Activated CD4-positive, alpha-beta memory T cell treated with anti-CD3 and anti-CD28 coated beads, Interleukin-2, amount 10 ng/mL, durations not matched to agents 7 days and 5 days (primary cell): Measurements from ENCODE around the gene CCDC192. TPM values are rescaled to one million over a fixed set of nuclear protein-coding genes. Genes with fewer than 3 reads are reported as not detected.

Source experiments
- CTCF ChIA-PET: fragments of 350-600 bp; sonication (Branson Sonifier 250); formaldehyde crosslinking; loops from one replicate; lab custom pipeline; 2021; ENCODE audit warnings: antibody characterized with exemption, inconsistent platforms; lab: Charles Lee
- POLR2A ChIA-PET: fragments of 350-600 bp; sonication (Branson Sonifier 250); formaldehyde crosslinking; loops from one replicate; lab custom pipeline; 2021; ENCODE audit warnings: antibody characterized with exemption; lab: Charles Lee
- DNase-seq: peaks from one replicate; pipeline ENCODE4 v3.0.0-alpha.2; 2020
- H3K27ac Mint-ChIP-seq: one replicate; pipeline ENCODE4 v1.8.0; 2021; ENCODE audit warnings: mild to moderate bottlenecking, mixed read lengths
- H3K27me3 Mint-ChIP-seq: one replicate; pipeline ENCODE4 v1.8.0; 2021; ENCODE audit warnings: mixed read lengths
- H3K36me3 Mint-ChIP-seq: one replicate; pipeline ENCODE4 v1.8.0; 2021; ENCODE audit warnings: low read depth, mixed read lengths
- H3K4me1 Mint-ChIP-seq: one replicate; pipeline ENCODE4 v1.8.0; 2021; ENCODE audit warnings: mixed read lengths
- H3K4me3 Mint-ChIP-seq: one replicate; pipeline ENCODE4 v1.8.0; 2021; ENCODE audit warnings: mild to moderate bottlenecking, mixed read lengths
- H3K9me3 Mint-ChIP-seq: one replicate; pipeline ENCODE4 v1.8.0; 2021; ENCODE audit warnings: mixed read lengths
- total RNA-seq, 2 experiments: library from RNA; stranded (reverse); gene quantifications; one replicate each; pipeline ENCODE4 v1.2.3, GENCODE V29; 2021

CCDC192 gene
- total RNA-seq, 2 experiments from 2014 or later: not detected

DNA sequence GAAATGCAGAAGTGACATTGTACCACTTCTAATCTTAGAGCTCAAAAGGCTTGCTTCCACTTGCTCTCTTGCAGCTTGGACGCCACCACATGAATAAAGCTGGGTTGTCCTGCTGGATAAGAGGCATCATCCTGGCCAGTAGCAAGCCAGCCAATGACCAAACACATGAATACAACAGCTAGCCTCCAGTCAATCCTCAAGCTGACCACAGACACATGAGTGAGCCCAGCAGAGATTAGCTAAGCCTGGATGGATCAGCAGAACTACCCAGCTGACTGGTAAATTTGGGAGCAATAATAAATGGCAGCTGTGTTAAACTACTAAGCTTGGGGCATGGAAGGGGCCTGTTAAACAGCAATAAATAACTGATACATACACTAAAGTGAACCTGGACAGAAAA, 259.3 kb downstream of the CCDC192 start:
- H3K27me3 Mint-ChIP-seq: no peaks in the 10 kb centered on the region
- H3K36me3 Mint-ChIP-seq: no peaks in the 10 kb centered on the region
- ChIA-PET POLR2A (no interaction called here), CTCF (no interaction called here)
- no peak overlapping the region for H3K4me3 Mint-ChIP-seq
- no peak overlapping the region for H3K27ac Mint-ChIP-seq
- H3K9me3 Mint-ChIP-seq: no peaks in the 10 kb centered on the region
- no peaks in the 10 kb centered on the region for H3K4me1 Mint-ChIP-seq
- DNase-seq: no peak

DNA sequence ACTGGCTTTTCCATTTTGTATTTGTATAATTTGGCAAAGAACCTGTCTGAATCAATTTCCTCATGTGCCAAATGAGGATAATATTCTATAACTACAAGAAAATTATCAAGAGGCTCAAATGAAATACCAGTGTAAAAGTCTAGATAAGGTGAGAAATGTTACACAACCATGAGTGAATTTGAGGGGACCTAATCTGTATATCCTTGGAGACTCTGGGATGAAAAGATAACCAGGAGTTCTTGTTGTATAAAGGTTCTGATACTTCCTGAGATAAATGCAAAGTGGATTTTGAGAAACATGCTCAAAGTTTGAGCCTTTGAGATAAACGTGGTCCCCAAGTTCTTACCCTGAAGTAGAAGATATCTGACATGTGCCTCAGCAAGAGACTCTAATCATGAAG, 260.0 kb downstream of the CCDC192 start:
- Mint-ChIP-seq H3K4me3 (no peak overlapping the region), H3K27ac (no peak overlapping the region), H3K9me3 (no peaks in the 10 kb centered on the region), H3K4me1 (no peaks in the 10 kb centered on the region), H3K27me3 (no peaks in the 10 kb centered on the region), H3K36me3 (no peaks in the 10 kb centered on the region)
- POLR2A ChIA-PET: no interaction called here
- CTCF ChIA-PET: no interaction called here
- no peak for DNase-seq

DNA sequence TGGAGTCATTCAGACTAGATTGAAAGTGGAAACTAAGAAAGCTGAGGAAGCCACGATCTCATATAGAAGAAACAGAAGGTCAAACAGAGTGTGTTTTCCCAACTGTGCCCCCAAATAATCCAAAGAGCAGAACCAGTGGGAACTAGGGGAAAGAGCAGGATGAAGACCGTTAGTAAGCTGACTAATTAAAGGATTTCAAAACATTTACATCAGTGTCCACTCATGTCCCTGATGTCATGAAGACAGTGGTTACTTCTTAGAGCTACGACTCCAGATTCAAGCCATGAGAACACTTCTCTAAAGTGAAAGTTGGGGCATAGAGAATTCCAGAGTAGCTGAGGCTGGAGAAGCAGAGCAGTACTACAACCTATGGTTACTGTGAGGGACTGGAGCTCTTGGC, 260.7 kb downstream of the CCDC192 start:
- Mint-ChIP-seq H3K4me3 (no peak overlapping the region), H3K9me3 (no peaks in the 10 kb centered on the region), H3K4me1 (no peaks in the 10 kb centered on the region), H3K27me3 (no peaks in the 10 kb centered on the region), H3K27ac (no peak overlapping the region), H3K36me3 (no peaks in the 10 kb centered on the region)
- CTCF ChIA-PET: no interaction called here
- POLR2A ChIA-PET: no interaction called here
- no peak for DNase-seq

DNA sequence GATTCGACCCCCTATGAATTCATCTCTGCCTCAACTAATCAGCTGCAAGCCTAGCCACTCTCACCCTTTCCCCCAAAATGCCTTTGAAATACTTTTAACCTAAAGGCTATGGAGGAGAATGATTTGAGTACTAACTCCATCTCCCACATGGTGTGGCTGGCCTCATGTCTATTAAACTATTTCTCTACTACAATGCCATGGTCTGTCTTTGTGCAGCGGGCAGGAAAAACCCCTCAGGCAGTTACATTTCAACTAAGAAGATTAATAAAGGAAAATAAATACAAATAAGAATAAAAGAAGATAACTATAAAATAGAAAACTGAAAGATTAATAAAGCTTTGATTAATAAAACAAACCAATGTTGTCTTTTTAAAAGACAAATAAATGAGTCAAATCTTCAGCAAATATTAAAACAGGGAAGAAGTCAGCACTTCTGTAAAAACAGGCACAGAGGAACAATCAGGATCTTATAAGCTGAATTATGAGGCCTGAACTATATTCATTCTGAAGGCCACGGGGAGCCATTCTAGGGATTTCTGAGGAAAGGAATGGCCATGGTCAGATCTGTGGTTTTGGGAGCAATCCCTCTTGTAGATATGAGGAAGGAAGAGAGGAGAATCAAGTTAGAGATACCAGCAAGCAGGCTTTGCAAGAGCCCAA, 264.3 kb downstream of the CCDC192 start:
- Mint-ChIP-seq H3K4me3 (no peak overlapping the region), H3K27me3 (no peaks in the 10 kb centered on the region), H3K4me1 (no peaks in the 10 kb centered on the region), H3K27ac (no peak overlapping the region), H3K36me3 (no peaks in the 10 kb centered on the region), H3K9me3 (no peaks in the 10 kb centered on the region)
- ChIA-PET POLR2A (no interaction called here), CTCF (no interaction called here)
- no peak for DNase-seq

DNA sequence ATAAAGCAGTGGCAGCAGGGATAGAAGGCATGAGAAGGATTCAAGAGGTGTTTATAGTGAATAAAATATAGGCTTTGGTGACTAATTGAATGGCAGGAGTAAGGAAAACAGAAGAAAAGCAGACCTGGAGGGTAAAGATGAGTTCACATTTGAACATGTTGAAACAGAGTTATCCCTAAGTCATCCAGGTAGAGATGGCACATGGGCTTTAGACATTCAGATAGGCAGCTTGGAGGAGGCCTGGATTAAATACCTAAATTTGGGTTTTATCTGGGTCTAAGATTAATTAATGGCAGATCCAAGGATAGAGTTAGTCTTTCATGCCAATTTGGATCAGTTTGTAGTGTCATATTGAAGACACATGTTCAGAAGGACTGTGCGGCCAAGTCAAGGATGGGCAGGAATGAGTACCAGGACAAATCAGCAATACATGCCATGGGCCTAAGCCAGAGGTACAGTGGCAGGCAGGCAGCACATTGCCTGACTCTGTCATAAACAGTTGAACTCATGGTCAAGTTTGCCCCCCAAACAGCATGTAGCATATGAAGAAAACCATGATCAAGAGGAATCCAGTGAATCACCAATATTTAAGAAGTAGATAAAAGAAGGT, 264.9 kb downstream of the CCDC192 start:
- Mint-ChIP-seq H3K9me3 (no peaks in the 10 kb centered on the region), H3K36me3 (no peaks in the 10 kb centered on the region), H3K27ac (no peak overlapping the region), H3K27me3 (no peaks in the 10 kb centered on the region), H3K4me1 (no peaks in the 10 kb centered on the region), H3K4me3 (no peak overlapping the region)
- ChIA-PET CTCF (no interaction called here), POLR2A (no interaction called here)
- DNase-seq: no peak

DNA sequence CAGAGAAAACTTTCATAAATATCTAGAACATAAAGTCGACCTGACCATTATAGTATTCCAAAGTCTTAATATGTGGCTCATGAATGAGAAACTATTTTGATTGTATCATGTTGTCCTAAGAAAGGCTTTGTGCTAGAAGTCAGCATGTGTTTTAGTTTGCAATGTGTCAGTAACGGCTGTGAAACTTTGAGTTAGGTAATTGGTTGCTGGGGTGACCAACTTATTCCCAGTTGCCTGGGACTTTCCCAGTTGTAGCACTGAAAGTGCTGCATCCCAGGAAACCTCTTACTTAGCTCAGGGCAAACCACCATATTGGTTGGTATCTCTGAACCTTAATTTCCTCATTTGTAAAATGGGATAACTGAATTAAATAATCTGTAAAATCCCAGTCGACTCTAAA, 265.8 kb downstream of the CCDC192 start:
- H3K9me3 Mint-ChIP-seq: no peaks in the 10 kb centered on the region
- no peaks in the 10 kb centered on the region for H3K36me3 Mint-ChIP-seq
- no peak overlapping the region for H3K27ac Mint-ChIP-seq
- H3K27me3 Mint-ChIP-seq: no peaks in the 10 kb centered on the region
- no peaks in the 10 kb centered on the region for H3K4me1 Mint-ChIP-seq
- no peak overlapping the region for H3K4me3 Mint-ChIP-seq
- POLR2A ChIA-PET: no interaction called here
- DNase-seq: no peak
- CTCF ChIA-PET: no interaction called here

DNA sequence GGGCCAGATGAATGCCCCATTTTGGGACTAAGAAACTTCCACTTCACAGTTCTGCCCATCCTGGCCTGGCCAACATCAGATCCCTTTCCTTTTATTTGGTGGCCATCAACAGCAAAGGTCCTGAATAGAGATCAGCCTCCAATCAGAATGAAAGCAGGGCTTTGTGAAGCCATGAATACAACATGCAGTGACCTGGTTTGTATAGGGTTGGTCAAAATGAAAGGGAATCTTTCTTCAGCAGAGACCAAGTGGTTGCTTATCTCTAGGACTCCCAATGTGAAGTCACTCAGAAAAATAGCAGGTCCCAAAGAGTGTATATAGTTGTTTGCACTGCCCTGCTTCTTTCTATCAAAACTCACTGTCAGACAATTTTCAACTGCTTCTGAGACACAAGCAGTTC, 266.5 kb downstream of the CCDC192 start:
- ChIA-PET CTCF (no interaction called here), POLR2A (no interaction called here)
- H3K4me3 Mint-ChIP-seq: no peak overlapping the region
- no peaks in the 10 kb centered on the region for H3K9me3 Mint-ChIP-seq
- H3K27ac Mint-ChIP-seq: no peak overlapping the region
- no peaks in the 10 kb centered on the region for H3K36me3 Mint-ChIP-seq
- no peaks in the 10 kb centered on the region for H3K27me3 Mint-ChIP-seq
- no peaks in the 10 kb centered on the region for H3K4me1 Mint-ChIP-seq
- DNase-seq: no peak

DNA sequence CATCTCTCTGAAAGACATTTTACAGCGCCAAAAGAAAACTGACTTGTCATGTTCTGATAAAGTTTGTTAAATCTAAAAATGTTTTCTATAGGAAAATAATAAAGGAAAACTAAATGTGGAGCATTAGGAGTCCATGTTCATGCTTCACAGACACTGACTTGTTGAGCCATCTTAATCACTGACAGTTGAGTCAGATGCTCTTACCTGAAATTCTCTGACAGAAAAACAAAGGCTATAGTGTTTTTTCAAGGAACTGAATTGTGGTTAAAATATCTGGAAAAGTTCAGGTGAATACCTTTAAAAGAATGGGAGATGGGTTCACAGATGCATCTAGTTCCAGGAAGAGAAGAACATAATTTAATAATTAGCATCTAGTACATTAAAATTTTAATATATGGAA, 266.9 kb downstream of the CCDC192 start:
- Mint-ChIP-seq H3K27ac (no peak overlapping the region), H3K9me3 (no peaks in the 10 kb centered on the region), H3K36me3 (no peaks in the 10 kb centered on the region), H3K4me3 (no peak overlapping the region), H3K27me3 (no peaks in the 10 kb centered on the region), H3K4me1 (no peaks in the 10 kb centered on the region)
- ChIA-PET POLR2A (no interaction called here), CTCF (no interaction called here)
- DNase-seq: no peak

DNA sequence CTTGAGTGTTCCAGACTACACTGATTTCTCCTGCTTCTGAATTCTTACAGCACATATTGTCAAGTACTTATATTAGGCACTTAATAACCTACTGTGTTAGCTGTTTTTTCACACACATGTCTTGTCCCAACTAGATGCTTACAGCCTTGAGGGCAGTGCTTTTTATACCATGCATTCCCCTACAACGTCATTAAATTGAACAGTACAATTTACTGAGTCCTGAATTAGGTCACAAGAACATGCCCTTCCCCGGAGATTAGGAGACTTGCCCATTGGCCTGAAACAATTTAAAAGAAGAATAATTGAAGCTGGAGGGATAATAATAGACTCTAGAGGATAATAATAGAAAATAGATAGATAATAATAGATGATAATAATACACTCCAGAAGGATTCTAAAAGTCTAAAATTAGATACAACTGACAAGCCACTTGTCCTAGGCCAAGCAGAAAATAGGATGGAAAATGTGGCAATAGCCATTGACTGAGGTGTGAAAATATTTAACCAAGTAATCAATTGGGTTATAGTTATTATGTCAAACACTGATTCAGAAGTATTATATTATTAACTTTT, 267.7 kb downstream of the CCDC192 start:
- Mint-ChIP-seq H3K27ac (no peak overlapping the region), H3K9me3 (no peaks in the 10 kb centered on the region), H3K4me3 (no peak overlapping the region), H3K36me3 (no peaks in the 10 kb centered on the region), H3K4me1 (no peaks in the 10 kb centered on the region), H3K27me3 (no peaks in the 10 kb centered on the region)
- no peak for DNase-seq
- ChIA-PET POLR2A (no interaction called here), CTCF (no interaction called here)

DNA sequence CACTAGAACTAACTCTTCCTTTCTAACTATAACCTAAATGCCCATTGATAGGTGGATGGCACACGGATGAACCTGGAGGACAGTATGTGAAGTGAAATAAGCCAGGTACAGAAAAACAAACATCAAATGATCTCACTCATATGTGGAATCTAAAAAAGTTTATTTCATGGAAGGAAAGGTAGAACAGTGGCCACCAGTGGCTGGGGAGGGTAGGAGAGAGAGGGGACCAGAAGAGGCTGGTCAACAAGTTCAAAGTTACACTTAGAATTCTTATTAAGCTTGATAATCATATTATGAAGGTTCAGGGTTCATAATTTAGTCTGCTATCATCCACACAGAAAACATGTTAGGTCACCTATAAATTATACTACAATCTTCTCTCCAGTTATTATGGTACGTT, 272.8 kb downstream of the CCDC192 start:
- ChIA-PET POLR2A (no interaction called here), CTCF (no interaction called here)
- Mint-ChIP-seq H3K4me1 (no peaks in the 10 kb centered on the region), H3K4me3 (no peak overlapping the region), H3K9me3 (no peaks in the 10 kb centered on the region), H3K36me3 (no peaks in the 10 kb centered on the region), H3K27ac (no peak overlapping the region), H3K27me3 (no peaks in the 10 kb centered on the region)
- DNase-seq: no peak

DNA sequence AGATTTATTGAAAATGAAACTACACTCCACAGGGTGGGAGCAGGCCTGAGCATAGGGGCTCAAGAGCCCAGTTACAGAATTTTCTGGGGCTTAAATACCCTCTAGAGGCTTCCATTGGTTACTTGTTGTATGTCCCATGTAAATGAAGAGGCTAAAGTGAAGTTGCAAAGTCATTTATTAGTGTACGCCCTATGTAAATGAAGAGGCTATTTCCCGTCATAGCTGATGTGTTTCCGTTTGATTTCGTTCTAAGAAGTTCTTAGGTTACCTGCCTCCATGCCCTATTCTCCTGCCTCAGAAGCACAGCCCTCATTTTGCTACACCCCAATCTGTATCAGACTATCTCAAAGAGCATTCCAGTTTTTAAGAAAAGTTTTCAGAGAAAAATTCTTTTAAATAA, 273.3 kb downstream of the CCDC192 start:
- CTCF ChIA-PET: no interaction called here
- no peaks in the 10 kb centered on the region for H3K9me3 Mint-ChIP-seq
- POLR2A ChIA-PET: no interaction called here
- no peak overlapping the region for H3K4me3 Mint-ChIP-seq
- no peak for DNase-seq
- no peaks in the 10 kb centered on the region for H3K4me1 Mint-ChIP-seq
- H3K27ac Mint-ChIP-seq: no peak overlapping the region
- H3K27me3 Mint-ChIP-seq: no peaks in the 10 kb centered on the region
- no peaks in the 10 kb centered on the region for H3K36me3 Mint-ChIP-seq

DNA sequence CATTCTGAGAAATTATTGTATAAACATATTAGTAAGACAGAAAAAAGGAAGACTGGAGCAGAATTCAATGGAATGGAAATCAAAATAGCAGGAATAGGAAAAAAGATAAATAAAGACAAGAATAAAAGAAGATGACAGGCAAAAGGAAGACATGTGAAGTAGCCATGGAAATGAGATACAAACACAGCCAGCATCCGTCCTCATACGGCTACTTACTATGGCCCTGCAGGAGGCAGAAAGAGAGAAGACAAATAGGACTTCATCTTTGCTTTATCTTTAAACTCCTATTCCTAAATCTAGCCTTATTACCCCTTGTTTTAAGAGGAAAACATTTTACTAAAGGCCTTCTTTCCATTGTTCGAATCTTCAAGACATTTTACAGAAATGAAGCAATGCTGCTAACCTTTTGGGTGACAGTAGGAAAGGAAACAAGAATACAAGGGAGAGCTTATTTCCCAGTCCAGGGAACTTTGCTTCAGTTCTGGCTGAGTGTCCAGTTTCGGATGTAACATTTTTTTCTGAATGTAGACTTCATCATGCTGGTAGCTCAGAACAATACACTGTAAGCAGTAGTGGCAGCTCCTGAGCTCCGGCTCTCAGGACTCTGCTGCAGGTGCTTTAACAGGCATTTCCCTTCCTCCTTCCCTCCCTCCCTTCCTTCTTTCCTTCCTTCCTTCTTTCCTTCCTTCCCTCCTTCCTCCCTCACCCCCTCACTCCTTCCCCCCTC, 274.0 kb downstream of the CCDC192 start:
- POLR2A ChIA-PET: no interaction called here
- DNase-seq: no peak
- no peak overlapping the region for H3K4me3 Mint-ChIP-seq
- H3K4me1 Mint-ChIP-seq: no peaks in the 10 kb centered on the region
- H3K27ac Mint-ChIP-seq: no peak overlapping the region
- H3K36me3 Mint-ChIP-seq: no peaks in the 10 kb centered on the region
- CTCF ChIA-PET: no interaction called here
- H3K27me3 Mint-ChIP-seq: no peaks in the 10 kb centered on the region
- no peaks in the 10 kb centered on the region for H3K9me3 Mint-ChIP-seq

DNA sequence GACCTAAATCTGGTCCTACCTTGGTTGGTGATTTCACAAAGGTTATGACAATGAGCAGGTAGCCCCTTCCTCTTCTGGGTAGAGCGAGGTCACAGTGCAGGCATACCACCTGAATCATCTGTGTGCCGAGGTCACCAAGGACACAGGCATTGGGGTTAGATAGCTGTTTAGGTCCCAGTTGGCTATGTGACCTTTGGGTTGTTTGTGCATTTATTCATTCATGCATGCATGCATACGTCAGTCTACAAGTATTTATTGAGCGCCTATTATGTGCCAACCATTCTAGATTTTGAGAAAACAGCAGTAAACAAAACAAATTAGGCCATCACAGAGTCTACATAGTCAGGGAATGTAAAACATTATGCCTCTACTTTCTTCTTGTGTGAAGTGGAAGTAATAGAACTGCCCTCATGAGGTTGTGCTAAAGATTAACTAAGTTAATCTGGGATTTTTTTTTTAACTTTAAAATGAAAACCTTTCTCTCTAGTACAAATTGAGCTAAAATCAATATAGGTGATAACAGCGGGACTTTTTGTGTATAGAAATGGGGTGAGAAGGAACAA, 275.6 kb downstream of the CCDC192 start:
- H3K27ac Mint-ChIP-seq: no peak overlapping the region
- no peaks in the 10 kb centered on the region for H3K9me3 Mint-ChIP-seq
- POLR2A ChIA-PET: no interaction called here
- no peak overlapping the region for H3K4me3 Mint-ChIP-seq
- CTCF ChIA-PET: no interaction called here
- no peaks in the 10 kb centered on the region for H3K27me3 Mint-ChIP-seq
- no peak for DNase-seq
- H3K36me3 Mint-ChIP-seq: no peaks in the 10 kb centered on the region
- H3K4me1 Mint-ChIP-seq: no peaks in the 10 kb centered on the region
